IMR-90 (cell line): ENCODE data around the gene IL13. TPM values are rescaled to one million over a fixed set of nuclear protein-coding genes. Genes with fewer than 3 reads are reported as not detected.

Experiments used
- ATAC-seq: fragments of 200-7000 bp; cut with Tn5 transposase; 2 replicates; pipeline ENCODE4 v1.9.1; 2020; ENCODE audit warnings: low read depth, mild to moderate bottlenecking, moderate library complexity
- BruUV-seq: library from RNA; stranded (reverse); fragments of 400-500 nt; replicated peaks from 2 replicates; lab custom pipeline; 2021; lab: Mats Ljungman, UMichigan
- CTCF ChIA-PET: fragments of 300-600 bp; formaldehyde crosslinking; extraction: SDS; loops from one replicate; lab custom pipeline; 2021; ENCODE audit warnings: antibody characterized with exemption; lab: Yijun Ruan, JAX
- POLR2A ChIA-PET: fragments of 300-600 bp; sonication (Branson Sonifier 250); formaldehyde crosslinking; loops from one replicate; lab custom pipeline; 2022; ENCODE audit warnings: antibody characterized with exemption; ENCODE audit not compliant: unreplicated experiment; lab: Charles Lee
- DNase-seq: peaks from one replicate; pipeline ENCODE4 v3.0.0; 2013
- H2AFZ ChIP-seq: replicated peaks from 2 replicates; pipeline ENCODE3; 2013; ENCODE audit warnings: low read length, mild to moderate bottlenecking; ENCODE audit not compliant: poor library complexity
- H2AK5ac ChIP-seq: 2 replicates; pipeline ENCODE4 v1.6.1; 2013; ENCODE audit warnings: low read depth, low read length, inconsistent platforms
- H2AK9ac ChIP-seq: replicated peaks from 2 replicates; pipeline ENCODE3; 2013; ENCODE audit warnings: mild to moderate bottlenecking, low read depth, low read length, moderate library complexity; ENCODE audit not compliant: poor library complexity
- H2BK120ac ChIP-seq: 2 replicates; pipeline ENCODE4 v1.6.1; 2013; ENCODE audit warnings: low read depth, low read length, inconsistent platforms
- H2BK15ac ChIP-seq: 3 replicates; pipeline ENCODE4 v1.6.1; 2013; ENCODE audit warnings: low read depth, low read length, inconsistent platforms
- H2BK20ac ChIP-seq: 2 replicates; pipeline ENCODE4 v1.6.1; 2013; ENCODE audit warnings: low read depth, mild to moderate bottlenecking, inconsistent platforms, low read length, moderate library complexity
- H2BK5ac ChIP-seq: 2 replicates; pipeline ENCODE4 v1.6.1; 2013; ENCODE audit warnings: mild to moderate bottlenecking, low read depth, low read length, inconsistent platforms; ENCODE audit not compliant: poor library complexity, severe bottlenecking
- H3K14ac ChIP-seq: replicated peaks from 2 replicates; pipeline ENCODE4 v1.6.1; 2013; ENCODE audit warnings: low read depth, low read length, inconsistent platforms
- H3K18ac ChIP-seq: 2 replicates; pipeline ENCODE4 v1.6.1; 2013; ENCODE audit warnings: low read depth, low read length, control low read depth
- H3K23ac ChIP-seq: 2 replicates; pipeline ENCODE4 v1.6.1; 2013; ENCODE audit warnings: low read depth, low read length, inconsistent platforms
- H3K27ac ChIP-seq: 2 replicates; pipeline ENCODE4 v1.5.1; 2013; ENCODE audit warnings: mild to moderate bottlenecking, control low read depth, low read length; ENCODE audit not compliant: insufficient read depth
- H3K27me3 ChIP-seq: 2 replicates; pipeline ENCODE4 v1.6.1; 2013; ENCODE audit warnings: low read length; ENCODE audit not compliant: control insufficient read depth, insufficient read depth
- H3K36me3 ChIP-seq: 2 replicates; pipeline ENCODE4 v1.6.1; 2013; ENCODE audit warnings: low read length, mixed read lengths; ENCODE audit not compliant: control insufficient read depth, insufficient read depth
- H3K4ac ChIP-seq: 2 replicates; pipeline ENCODE4 v1.6.1; 2013; ENCODE audit warnings: low read depth, low read length, inconsistent platforms
- H3K4me1 ChIP-seq: 2 replicates; pipeline ENCODE4 v1.6.1; 2013; ENCODE audit warnings: low read length, mixed read lengths; ENCODE audit not compliant: control insufficient read depth, insufficient read depth
- H3K4me2 ChIP-seq: 2 replicates; pipeline ENCODE4 v1.6.1; 2013; ENCODE audit warnings: low read depth, mild to moderate bottlenecking, control low read depth, low read length, moderate library complexity
- H3K4me3 ChIP-seq: 2 replicates; pipeline ENCODE4 v1.5.1; 2013; ENCODE audit warnings: low read depth, mild to moderate bottlenecking, control low read depth, low read length, moderate library complexity; ENCODE audit not compliant: insufficient read depth
- H3K56ac ChIP-seq: 2 replicates; pipeline ENCODE4 v1.6.1; 2013; ENCODE audit warnings: low read length, inconsistent platforms; ENCODE audit not compliant: insufficient read depth; ENCODE audit errors: extremely low read depth
- H3K79me1 ChIP-seq, 2 experiments: 2 replicates each; pipeline ENCODE4 v1.6.1; 2013; ENCODE audit warnings: low read length in 2 of 2, inconsistent platforms in 1 of 2, low read depth in 1 of 2
- H3K9ac ChIP-seq: 2 replicates; pipeline ENCODE4 v1.6.1; 2013; ENCODE audit warnings: low read depth, low read length, control low read depth
- H3K9me1 ChIP-seq: 2 replicates; pipeline ENCODE4 v1.6.1; 2013; ENCODE audit warnings: low read length, inconsistent platforms; ENCODE audit not compliant: insufficient read depth
- H3K9me3 ChIP-seq: 2 replicates; pipeline ENCODE4 v1.6.1; 2013; ENCODE audit warnings: low read length; ENCODE audit not compliant: control insufficient read depth, insufficient read depth
- H4K20me1 ChIP-seq: 2 replicates; pipeline ENCODE4 v1.6.1; 2013; ENCODE audit warnings: low read length, inconsistent platforms; ENCODE audit not compliant: insufficient read depth
- H4K5ac ChIP-seq: 2 replicates; pipeline ENCODE4 v1.6.1; 2013; ENCODE audit warnings: mild to moderate bottlenecking, low read depth, low read length, control low read depth
- H4K8ac ChIP-seq, 2 experiments: 2 replicates each; pipeline ENCODE4 v1.6.1; 2013; ENCODE audit warnings: low read depth in 2 of 2, low read length in 2 of 2, control low read depth in 1 of 2, inconsistent platforms in 1 of 2
- H4K91ac ChIP-seq: 2 replicates; pipeline ENCODE4 v1.6.1; 2013; ENCODE audit warnings: low read depth, low read length, inconsistent platforms; ENCODE audit not compliant: insufficient read depth
- CEBPB ChIP-seq: IDR thresholded peaks from 2 replicates; pipeline ENCODE4 v1.6.1; 2012; ENCODE audit warnings: low read depth, low read length, improper control_type of control experiment
- FOS ChIP-seq: fragments of 150-350 bp; IDR thresholded peaks from 2 replicates; pipeline ENCODE4 v1.6.1; 2016; ENCODE audit warnings: low read depth, low read length
- MAFK ChIP-seq: IDR thresholded peaks from 2 replicates; pipeline ENCODE4 v1.6.1; 2012; ENCODE audit warnings: low read depth, low read length, improper control_type of control experiment
- MXI1 ChIP-seq: IDR thresholded peaks from 2 replicates; pipeline ENCODE4 v1.6.1; 2012; ENCODE audit warnings: low read depth, mild to moderate bottlenecking, low read length, moderate library complexity, borderline replicate concordance
- RCOR1 ChIP-seq: IDR thresholded peaks from 2 replicates; pipeline ENCODE4 v1.6.1; 2012; ENCODE audit warnings: mild to moderate bottlenecking, low read length, improper control_type of control experiment; ENCODE audit not compliant: insufficient replicate concordance
- RFX5 ChIP-seq: IDR thresholded peaks from 2 replicates; pipeline ENCODE4 v1.8.0; 2012; ENCODE audit warnings: low read depth, mild to moderate bottlenecking, low read length, moderate library complexity
- WGBS, 2 experiments: methylation state at CpG; one replicate each; pipeline versions ENCODE4 v1.1.5 to v1.1.7; 2013; ENCODE audit warnings: missing lambda C conversion rate in 2 of 2; ENCODE audit not compliant: insufficient read length in 1 of 2; ENCODE audit errors: extremely low coverage in 2 of 2; 5-methylcytosine and 5-hydroxymethylcytosine counted together
- dilution Hi-C: fragments of 300-500 bp; cut with HindIII; formaldehyde crosslinking; loops from one replicate; pipeline ENCODE4 v1.14.3; 2018; ENCODE audit warnings: low sequenced_read_pairs; ENCODE audit not compliant: unreplicated experiment
- in situ Hi-C: fragments of 300-500 bp; cut with MboI; formaldehyde crosslinking; loops from 3 replicates; pipeline ENCODE4 v1.14.3; 2019; ENCODE audit warnings: low sequenced_read_pairs, inconsistent platforms, mixed read lengths
- intact Hi-C: fragments of 100-400 bp; cut with micrococcal nuclease; formaldehyde crosslinking; loops from 2 replicates; pipeline ENCODE4 v1.10.0; 2022
- polyA plus RNA-seq, 3 experiments: library from polyadenylated mRNA; depleted of rRNA; stranded (reverse); fragments of >200 nt; gene quantifications; 2 replicates each; pipeline ENCODE4 v1.2.3, GENCODE V29; 2012; ENCODE audit warnings: low replicate concordance in 1 of 3
- total RNA-seq: library from RNA; depleted of rRNA; stranded (reverse); fragments of >200 nt; gene quantifications from 2 replicates; pipeline ENCODE4 v1.2.3, GENCODE V29; 2012

Gene IL13
- total and polyA plus RNA-seq, 2 of the 4 experiments (the other 2 are of a cell fraction) = not detected

DNA sequence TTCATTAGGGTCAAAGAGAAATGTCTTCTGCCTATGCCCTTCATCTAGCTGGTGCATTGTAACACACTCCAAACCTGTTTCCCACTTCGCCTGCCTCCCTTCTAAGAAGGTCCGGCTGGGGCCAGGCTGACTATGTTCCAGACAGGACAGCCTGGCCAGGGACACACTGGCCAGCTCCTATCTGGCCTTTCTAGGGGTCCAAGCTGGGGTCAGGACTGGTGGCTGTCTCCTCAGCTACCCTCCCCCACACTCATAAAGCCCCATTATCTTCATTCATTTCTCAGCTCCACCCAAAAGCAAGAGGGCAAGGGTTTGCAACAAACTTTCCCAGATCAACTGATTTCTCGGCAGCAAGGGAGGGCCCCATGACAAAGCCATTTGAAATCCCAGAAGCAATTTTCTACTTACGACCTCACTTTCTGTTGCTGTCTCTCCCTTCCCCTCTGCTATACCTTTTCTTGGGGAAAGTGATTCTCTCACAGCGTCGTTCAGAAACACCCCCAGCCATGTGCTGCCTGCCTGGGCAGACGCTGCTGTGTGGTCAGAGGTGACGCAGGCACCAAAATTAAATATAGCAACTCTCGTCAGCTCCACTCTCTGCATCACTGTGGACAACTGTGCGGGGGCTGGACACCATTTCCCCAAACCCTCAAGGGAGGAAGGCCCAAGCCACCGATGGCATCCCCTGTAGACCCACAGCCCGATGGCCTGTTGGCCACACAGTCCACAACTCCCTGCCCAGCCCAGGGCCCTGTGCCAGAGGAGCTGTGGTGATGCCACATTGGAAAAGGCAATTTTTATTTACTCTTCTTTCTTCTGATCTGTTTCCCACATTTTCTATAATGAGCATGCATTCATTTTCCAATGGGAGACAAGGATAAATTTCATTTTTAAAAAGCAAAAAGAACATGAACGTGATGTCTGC lies 6.1 kb downstream of the IL13 start:
- H3K9ac ChIP-seq = no peak overlapping the region
- H3K4me3 ChIP-seq = no peak overlapping the region
- ChIA-PET POLR2A (no interaction called here), CTCF (no interaction called here)
- peak overlapping the region; percentile 46 for H2AK9ac ChIP-seq
- H3K4me2 ChIP-seq = no peak overlapping the region
- no peaks in the 10 kb centered on the region for H3K79me1 ChIP-seq
- no peak overlapping the region for H3K18ac ChIP-seq
- H4K8ac ChIP-seq = no peak overlapping the region
- H4K20me1 ChIP-seq = no peaks in the 10 kb centered on the region
- peaks cover 3% of the 10 kb centered on the region; the same call in 1 of the 2 replicates for H3K4me1 ChIP-seq
- no peak overlapping the region for H3K4ac ChIP-seq
- no peak overlapping the region for H3K27ac ChIP-seq
- intact Hi-C loops = loop anchor here (5.0 kb wide), 1 partner anchor 158 kb away; no protein-coding TSS in a partner anchor
- H2BK120ac ChIP-seq = no peak overlapping the region
- no peaks in the 10 kb centered on the region for H3K27me3 ChIP-seq
- no peaks in the 10 kb centered on the region for H3K9me1 ChIP-seq
- H4K5ac ChIP-seq = no peak overlapping the region
- ATAC-seq = no peak; the same call in 1 of the 2 replicates
- dilution Hi-C loops = no loop called here
- H3K23ac ChIP-seq = no peak overlapping the region
- no peak for TF ChIP-seq CEBPB
- no peak for TF ChIP-seq MAFK
- no peak for TF ChIP-seq MXI1
- TF ChIP-seq FOS = no peak
- no peak for TF ChIP-seq RCOR1
- TF ChIP-seq RFX5 = no peak
- no peak for DNase-seq
- no peak overlapping the region for H4K91ac ChIP-seq
- H2BK20ac ChIP-seq = no peak overlapping the region
- in situ Hi-C loops = no loop called here
- H2BK5ac ChIP-seq = no peak overlapping the region
- BruUV-seq = no TSS peak
- H3K14ac ChIP-seq = no peak overlapping the region
- H2AFZ ChIP-seq = peak overlapping the region; percentile 85
- no peaks in the 10 kb centered on the region for H3K9me3 ChIP-seq
- H2AK5ac ChIP-seq = no peak overlapping the region
- H3K36me3 ChIP-seq = no peaks in the 10 kb centered on the region
- no peak overlapping the region; the same call in 2 of the 3 replicates for H2BK15ac ChIP-seq
- WGBS, 2 experiments = 71% methylated on average over 2 of the region's 13 CpGs; no CpG with 5 or more reads in 1 of the 2 experiments
- H3K56ac ChIP-seq = no peak overlapping the region
